Skeletal muscle tissue (tissue), 4 donors: ENCODE data around the gene FCRL2. TPM values are rescaled to one million over a fixed set of nuclear protein-coding genes. Genes with fewer than 3 reads are reported as not detected.

Experiments used
- H3K27ac ChIP-seq: one replicate; pipeline ENCODE4 v1.7.0; 2013; ENCODE audit warnings: mild to moderate bottlenecking, low read depth, low read length, inconsistent platforms
- H3K27me3 ChIP-seq, 3 donors: one replicate each; pipeline ENCODE4 v1.7.0; 2013; ENCODE audit warnings: low read length in 3 of 3; ENCODE audit not compliant: control insufficient read depth in 3 of 3, insufficient read depth in 3 of 3
- H3K36me3 ChIP-seq, 3 donors: one replicate each; pipeline ENCODE4 v1.7.0; 2013; ENCODE audit warnings: low read length in 3 of 3; ENCODE audit not compliant: control insufficient read depth in 3 of 3, insufficient read depth in 3 of 3
- H3K4me1 ChIP-seq, 3 donors: one replicate each; pipeline ENCODE4 v1.7.0; 2013; ENCODE audit warnings: low read length in 3 of 3, mild to moderate bottlenecking in 3 of 3; ENCODE audit not compliant: control insufficient read depth in 3 of 3, insufficient read depth in 3 of 3
- H3K4me3 ChIP-seq, 3 donors: one replicate each; pipeline ENCODE4 v1.7.0; 2013; ENCODE audit warnings: low read length in 3 of 3
- H3K9ac ChIP-seq, 3 donors: one replicate each; pipeline ENCODE4 v1.7.0; 2013; ENCODE audit warnings: low read length in 3 of 3, mild to moderate bottlenecking in 3 of 3, moderate library complexity in 2 of 3, low read depth in 1 of 3
- H3K9me3 ChIP-seq, 3 donors: one replicate each; pipeline ENCODE4 v1.7.0; 2013; ENCODE audit warnings: low read length in 3 of 3; ENCODE audit not compliant: control insufficient read depth in 3 of 3
- total RNA-seq: library from RNA; depleted of rRNA; stranded (reverse); fragments of >200 nt; gene quantifications from one replicate; pipeline ENCODE4 v1.2.3, GENCODE V29; 2014
- donor health status: Osteomylitis.

The FCRL2 gene
- total RNA-seq, 1 donor from 2014 or later, result not detected

DNA sequence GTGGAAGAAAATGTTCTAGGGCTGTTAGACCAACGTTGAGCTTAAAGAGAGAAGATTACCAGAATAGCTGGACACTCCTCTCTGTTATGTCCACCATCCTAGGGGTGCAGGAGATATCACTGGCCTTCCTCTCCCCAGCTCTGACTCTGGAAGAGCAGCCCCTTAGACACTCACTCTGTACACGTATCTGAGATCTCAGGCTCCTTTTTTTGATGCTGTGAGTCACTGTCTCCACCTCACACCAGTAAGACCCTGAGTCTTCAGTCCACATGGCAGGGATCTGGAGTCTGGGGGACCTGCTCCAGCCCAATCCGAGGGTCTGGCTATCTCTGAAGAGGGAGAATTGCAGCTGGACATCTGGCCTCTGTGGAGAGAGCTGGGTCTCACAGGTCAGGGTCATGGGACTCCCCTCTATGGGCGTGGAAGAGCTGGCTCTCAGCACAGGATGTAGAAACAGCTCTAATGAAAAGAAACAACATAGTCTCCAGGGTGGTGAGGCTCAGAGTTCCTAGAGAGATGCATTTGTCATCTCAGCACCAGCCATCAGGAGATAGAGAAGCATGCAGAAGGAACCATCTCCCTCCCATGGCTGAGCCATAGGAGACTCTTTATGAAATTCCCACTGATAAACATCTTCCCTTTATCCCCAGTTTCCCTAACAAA is 79.8 kb downstream of the FCRL2 start:
- Histone ChIP-seq H3K27me3 (peaks cover 0 to 3% (median 0%) of the 10 kb centered on the region in 3 donors), H3K4me1 (no peaks in the 10 kb centered on the region), H3K9me3 (no peaks in the 10 kb centered on the region), H3K27ac (no peak overlapping the region), H3K4me3 (no peak overlapping the region), H3K36me3 (no peaks in the 10 kb centered on the region), H3K9ac (no peak overlapping the region)

Other genes with a start within 250 kb of the FCRL2 start
- gene FCRL5, start 224.6 kb downstream of the FCRL2 start, total RNA-seq, result not detected
- not detected for gene FCRL4, start 179.0 kb downstream of the FCRL2 start, total RNA-seq
- gene FCRL3, start 76.4 kb downstream of the FCRL2 start, total RNA-seq, result not detected
- gene FCRL1, start 43.0 kb upstream of the FCRL2 start, total RNA-seq, result under 0.01 TPM
- gene CD5L, start 64.7 kb upstream of the FCRL2 start, total RNA-seq, result not detected
- gene KIRREL1, start 216.5 kb upstream of the FCRL2 start, total RNA-seq, result 23.5 TPM